WTC11 (cell line): ENCODE measurements around the gene RSU1. TPM values are rescaled to one million over a fixed set of nuclear protein-coding genes. Genes with fewer than 3 reads are reported as not detected.

ENCODE experiments used
- ATAC-seq: fragments of 200-7000 bp; cut with Tn5 transposase; 2 replicates; pipeline ENCODE4 v1.10.0; 2021; ENCODE audit warnings: mild to moderate bottlenecking, moderate library complexity
- CTCF ChIA-PET: fragments of 300-600 bp; sonication (Branson Sonifier 250); formaldehyde crosslinking; loops from one replicate; lab custom pipeline; 2021; ENCODE audit warnings: antibody characterized with exemption; lab: Charles Lee
- POLR2A ChIA-PET: fragments of 350-600 bp; sonication (Branson Sonifier 250); formaldehyde crosslinking; loops from one replicate; lab custom pipeline; 2021; ENCODE audit warnings: antibody characterized with exemption; lab: Charles Lee
- DNase-seq: peaks from one replicate; pipeline ENCODE4 v3.0.0; 2021; ENCODE audit warnings: low spot score
- H3K27ac Mint-ChIP-seq: 2 replicates; pipeline ENCODE4 v1.8.0; 2021; ENCODE audit warnings: mixed read lengths
- H3K27me3 Mint-ChIP-seq: 2 replicates; pipeline ENCODE4 v1.8.0; 2021; ENCODE audit warnings: low read depth, mild to moderate bottlenecking, moderate library complexity, mixed read lengths
- H3K36me3 Mint-ChIP-seq: 2 replicates; pipeline ENCODE4 v1.8.0; 2021; ENCODE audit warnings: mixed read lengths
- H3K4me1 Mint-ChIP-seq: 2 replicates; pipeline ENCODE4 v1.8.0; 2022; ENCODE audit warnings: mixed read lengths
- H3K4me3 Mint-ChIP-seq: 2 replicates; pipeline ENCODE4 v1.8.0; 2021; ENCODE audit warnings: mild to moderate bottlenecking, moderate library complexity, mixed read lengths
- H3K9me3 Mint-ChIP-seq: 2 replicates; pipeline ENCODE4 v1.8.0; 2021; ENCODE audit warnings: mixed read lengths
- ATF1 ChIP-seq: sonication (generic); formaldehyde crosslinking; IDR thresholded peaks from 2 replicates; pipeline ENCODE4 v1.8.1; 2023; ENCODE audit warnings: mild to moderate bottlenecking, moderate library complexity, missing genetic modification reagents
- CBFB ChIP-seq: sonication (generic); formaldehyde crosslinking; IDR thresholded peaks from 2 replicates; pipeline ENCODE4 v1.8.1; 2022; ENCODE audit warnings: mild to moderate bottlenecking, low read depth, missing genetic modification reagents
- CREM ChIP-seq: sonication (generic); formaldehyde crosslinking; IDR thresholded peaks from 2 replicates; pipeline ENCODE4 v1.8.1; 2022; ENCODE audit warnings: mild to moderate bottlenecking, missing genetic modification reagents, moderate library complexity
- MYBL2 ChIP-seq: sonication (generic); formaldehyde crosslinking; IDR thresholded peaks from 2 replicates; pipeline ENCODE4 v1.8.1; 2023; ENCODE audit warnings: mild to moderate bottlenecking, moderate library complexity, missing genetic modification reagents
- NR3C1 ChIP-seq: sonication (generic); formaldehyde crosslinking; conservative IDR thresholded peaks from 2 replicates; pipeline ENCODE4 v1.8.1; 2023; ENCODE audit warnings: low read depth, mild to moderate bottlenecking, missing genetic modification reagents
- TEAD4 ChIP-seq: sonication (generic); formaldehyde crosslinking; IDR thresholded peaks from 2 replicates; pipeline ENCODE4 v1.8.0; 2022; ENCODE audit warnings: mild to moderate bottlenecking, missing genetic modification reagents
- ZNF138 ChIP-seq: sonication (generic); formaldehyde crosslinking; conservative IDR thresholded peaks from 2 replicates; pipeline ENCODE4 v1.8.1; 2022; ENCODE audit warnings: mild to moderate bottlenecking, moderate library complexity, missing genetic modification reagents
- ZNF263 ChIP-seq: sonication (generic); formaldehyde crosslinking; IDR thresholded peaks from 2 replicates; pipeline ENCODE4 v1.8.1; 2022; ENCODE audit warnings: low read depth, mild to moderate bottlenecking, moderate library complexity, missing genetic modification reagents
- total RNA-seq: library from RNA; stranded (reverse); gene quantifications from 3 replicates; pipeline ENCODE4 v1.2.3, GENCODE V29; 2021
- TF ChIP-seq, protein P1 (sequence below): sonication (generic); formaldehyde crosslinking; IDR thresholded peaks from 2 replicates; pipeline ENCODE4 v1.8.1; 2023; ENCODE audit warnings: mild to moderate bottlenecking, missing genetic modification reagents, borderline replicate concordance
- TF ChIP-seq, protein P2 (sequence below): sonication (generic); formaldehyde crosslinking; IDR thresholded peaks from 2 replicates; pipeline ENCODE4 v1.8.1; 2022; ENCODE audit warnings: low read depth, mild to moderate bottlenecking, moderate library complexity, missing genetic modification reagents, borderline replicate concordance
- TF ChIP-seq, protein P3 (sequence below): sonication (generic); formaldehyde crosslinking; IDR thresholded peaks from 2 replicates; pipeline ENCODE4 v1.8.1; 2022; ENCODE audit warnings: mild to moderate bottlenecking, moderate library complexity, missing genetic modification reagents
- TF ChIP-seq, protein P4 (sequence below): sonication (generic); formaldehyde crosslinking; IDR thresholded peaks from 2 replicates; pipeline ENCODE4 v1.8.1; 2023; ENCODE audit warnings: mild to moderate bottlenecking, moderate library complexity, missing genetic modification reagents
- TF ChIP-seq, protein P5 (sequence below): sonication (generic); formaldehyde crosslinking; IDR thresholded peaks from 2 replicates; pipeline ENCODE4 v1.8.0; 2022; ENCODE audit warnings: mild to moderate bottlenecking, missing genetic modification reagents
- TF ChIP-seq, protein P6 (sequence below): sonication (generic); formaldehyde crosslinking; IDR thresholded peaks from 2 replicates; pipeline ENCODE4 v1.8.1; 2023; ENCODE audit warnings: mild to moderate bottlenecking, missing genetic modification reagents
- TF ChIP-seq, protein P7 (sequence below): fragments of 250-450 bp; sonication (Bioruptor Pico); IDR thresholded peaks from 2 replicates; pipeline ENCODE4 v1.9.0; 2021; ENCODE audit warnings: mild to moderate bottlenecking

RSU1 gene
- total RNA-seq, 1 experiment from 2014 or later = 46.4 TPM

DNA sequence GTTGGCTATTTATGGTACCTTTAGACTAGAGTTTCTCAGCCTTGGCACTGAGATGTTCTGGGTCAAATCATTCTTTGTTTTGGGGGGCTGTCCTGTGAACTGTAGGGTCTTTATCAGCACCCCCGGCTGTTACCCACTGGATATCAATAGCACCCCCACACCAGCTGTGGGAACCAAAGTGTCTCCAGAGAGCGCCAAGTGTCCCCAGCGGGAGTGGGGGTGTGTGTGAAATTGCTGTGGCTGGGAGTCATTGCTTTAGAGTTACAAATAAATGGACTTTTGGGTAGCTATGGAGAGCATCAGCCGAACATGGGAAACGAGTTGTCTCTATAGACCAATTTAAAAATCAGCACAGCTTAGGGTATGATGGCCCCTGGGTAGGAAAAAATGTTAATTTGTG is 184.2 kb downstream of the RSU1 start:
- H3K4me1 Mint-ChIP-seq = no peaks in the 10 kb centered on the region
- H3K4me3 Mint-ChIP-seq = no peak overlapping the region
- POLR2A ChIA-PET = no interaction called here
- TF ChIP-seq MYBL2 (CRISPR knock-in tag) = no peak
- TF ChIP-seq, all 79 proteins: peak for 0
- Mint-ChIP-seq H3K27ac (no peak overlapping the region), H3K9me3 (no peaks in the 10 kb centered on the region), H3K27me3 (no peaks in the 10 kb centered on the region), H3K36me3 (no peaks in the 10 kb centered on the region)
- ATAC-seq (no peak), DNase-seq (no peak)
- CTCF ChIA-PET = interaction anchor here (0.9 kb wide), 1 partner anchor 58 kb away, joined by 3 read pairs; no protein-coding TSS in a partner anchor

DNA sequence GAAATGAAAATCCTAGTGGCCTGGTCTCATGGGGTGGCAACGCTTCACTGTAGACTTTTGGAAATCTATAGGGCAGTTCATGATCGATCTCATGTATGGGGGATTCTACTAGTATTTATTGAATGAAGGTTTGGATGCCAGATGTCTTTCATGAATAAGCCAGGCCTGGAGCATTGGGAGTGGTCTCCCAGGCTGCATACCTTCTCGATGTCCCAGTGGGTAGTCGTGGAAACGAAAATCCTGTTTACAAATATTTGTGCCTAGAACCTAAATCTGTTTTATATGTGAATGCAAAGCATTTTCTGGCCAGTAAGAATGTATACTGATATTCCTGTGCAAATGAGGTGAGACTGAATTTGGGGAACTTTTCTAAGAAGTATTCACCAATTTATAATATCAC is 190.5 kb downstream of the RSU1 start:
- CTCF ChIA-PET = no interaction called here
- 0 out of 2 replicates have a peak overlapping the region, but pooled peaks have one; percentile 78 for H3K27ac Mint-ChIP-seq
- no peaks in the 10 kb centered on the region for H3K27me3 Mint-ChIP-seq
- no peak overlapping the region for H3K4me3 Mint-ChIP-seq
- TF ChIP-seq NR3C1 (CRISPR knock-in tag) (no peak), ZNF138 (CRISPR knock-in tag) (no peak), TEAD4 (no peak), ATF1 (CRISPR knock-in tag) (no peak), CBFB (CRISPR knock-in tag) (no peak), ZNF263 (no peak), CREM (no peak), MYBL2 (CRISPR knock-in tag) (no peak)
- TF ChIP-seq, protein P1, sequence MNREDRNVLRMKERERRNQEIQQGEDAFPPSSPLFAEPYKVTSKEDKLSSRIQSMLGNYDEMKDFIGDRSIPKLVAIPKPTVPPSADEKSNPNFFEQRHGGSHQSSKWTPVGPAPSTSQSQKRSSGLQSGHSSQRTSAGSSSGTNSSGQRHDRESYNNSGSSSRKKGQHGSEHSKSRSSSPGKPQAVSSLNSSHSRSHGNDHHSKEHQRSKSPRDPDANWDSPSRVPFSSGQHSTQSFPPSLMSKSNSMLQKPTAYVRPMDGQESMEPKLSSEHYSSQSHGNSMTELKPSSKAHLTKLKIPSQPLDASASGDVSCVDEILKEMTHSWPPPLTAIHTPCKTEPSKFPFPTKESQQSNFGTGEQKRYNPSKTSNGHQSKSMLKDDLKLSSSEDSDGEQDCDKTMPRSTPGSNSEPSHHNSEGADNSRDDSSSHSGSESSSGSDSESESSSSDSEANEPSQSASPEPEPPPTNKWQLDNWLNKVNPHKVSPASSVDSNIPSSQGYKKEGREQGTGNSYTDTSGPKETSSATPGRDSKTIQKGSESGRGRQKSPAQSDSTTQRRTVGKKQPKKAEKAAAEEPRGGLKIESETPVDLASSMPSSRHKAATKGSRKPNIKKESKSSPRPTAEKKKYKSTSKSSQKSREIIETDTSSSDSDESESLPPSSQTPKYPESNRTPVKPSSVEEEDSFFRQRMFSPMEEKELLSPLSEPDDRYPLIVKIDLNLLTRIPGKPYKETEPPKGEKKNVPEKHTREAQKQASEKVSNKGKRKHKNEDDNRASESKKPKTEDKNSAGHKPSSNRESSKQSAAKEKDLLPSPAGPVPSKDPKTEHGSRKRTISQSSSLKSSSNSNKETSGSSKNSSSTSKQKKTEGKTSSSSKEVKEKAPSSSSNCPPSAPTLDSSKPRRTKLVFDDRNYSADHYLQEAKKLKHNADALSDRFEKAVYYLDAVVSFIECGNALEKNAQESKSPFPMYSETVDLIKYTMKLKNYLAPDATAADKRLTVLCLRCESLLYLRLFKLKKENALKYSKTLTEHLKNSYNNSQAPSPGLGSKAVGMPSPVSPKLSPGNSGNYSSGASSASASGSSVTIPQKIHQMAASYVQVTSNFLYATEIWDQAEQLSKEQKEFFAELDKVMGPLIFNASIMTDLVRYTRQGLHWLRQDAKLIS = no peak
- TF ChIP-seq, protein P2, sequence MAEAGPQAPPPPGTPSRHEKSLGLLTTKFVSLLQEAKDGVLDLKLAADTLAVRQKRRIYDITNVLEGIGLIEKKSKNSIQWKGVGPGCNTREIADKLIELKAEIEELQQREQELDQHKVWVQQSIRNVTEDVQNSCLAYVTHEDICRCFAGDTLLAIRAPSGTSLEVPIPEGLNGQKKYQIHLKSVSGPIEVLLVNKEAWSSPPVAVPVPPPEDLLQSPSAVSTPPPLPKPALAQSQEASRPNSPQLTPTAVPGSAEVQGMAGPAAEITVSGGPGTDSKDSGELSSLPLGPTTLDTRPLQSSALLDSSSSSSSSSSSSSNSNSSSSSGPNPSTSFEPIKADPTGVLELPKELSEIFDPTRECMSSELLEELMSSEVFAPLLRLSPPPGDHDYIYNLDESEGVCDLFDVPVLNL (CRISPR knock-in tag) = no peak
- TF ChIP-seq, protein P3, sequence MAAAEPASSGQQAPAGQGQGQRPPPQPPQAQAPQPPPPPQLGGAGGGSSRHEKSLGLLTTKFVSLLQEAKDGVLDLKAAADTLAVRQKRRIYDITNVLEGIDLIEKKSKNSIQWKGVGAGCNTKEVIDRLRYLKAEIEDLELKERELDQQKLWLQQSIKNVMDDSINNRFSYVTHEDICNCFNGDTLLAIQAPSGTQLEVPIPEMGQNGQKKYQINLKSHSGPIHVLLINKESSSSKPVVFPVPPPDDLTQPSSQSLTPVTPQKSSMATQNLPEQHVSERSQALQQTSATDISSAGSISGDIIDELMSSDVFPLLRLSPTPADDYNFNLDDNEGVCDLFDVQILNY = no peak
- TF ChIP-seq, protein P4, sequence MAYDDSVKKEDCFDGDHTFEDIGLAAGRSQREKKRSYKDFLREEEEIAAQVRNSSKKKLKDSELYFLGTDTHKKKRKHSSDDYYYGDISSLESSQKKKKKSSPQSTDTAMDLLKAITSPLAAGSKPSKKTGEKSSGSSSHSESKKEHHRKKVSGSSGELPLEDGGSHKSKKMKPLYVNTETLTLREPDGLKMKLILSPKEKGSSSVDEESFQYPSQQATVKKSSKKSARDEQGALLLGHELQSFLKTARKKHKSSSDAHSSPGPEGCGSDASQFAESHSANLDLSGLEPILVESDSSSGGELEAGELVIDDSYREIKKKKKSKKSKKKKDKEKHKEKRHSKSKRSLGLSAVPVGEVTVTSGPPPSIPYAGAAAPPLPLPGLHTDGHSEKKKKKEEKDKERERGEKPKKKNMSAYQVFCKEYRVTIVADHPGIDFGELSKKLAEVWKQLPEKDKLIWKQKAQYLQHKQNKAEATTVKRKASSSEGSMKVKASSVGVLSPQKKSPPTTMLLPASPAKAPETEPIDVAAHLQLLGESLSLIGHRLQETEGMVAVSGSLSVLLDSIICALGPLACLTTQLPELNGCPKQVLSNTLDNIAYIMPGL (CRISPR knock-in tag) = no peak
- TF ChIP-seq, protein P5, sequence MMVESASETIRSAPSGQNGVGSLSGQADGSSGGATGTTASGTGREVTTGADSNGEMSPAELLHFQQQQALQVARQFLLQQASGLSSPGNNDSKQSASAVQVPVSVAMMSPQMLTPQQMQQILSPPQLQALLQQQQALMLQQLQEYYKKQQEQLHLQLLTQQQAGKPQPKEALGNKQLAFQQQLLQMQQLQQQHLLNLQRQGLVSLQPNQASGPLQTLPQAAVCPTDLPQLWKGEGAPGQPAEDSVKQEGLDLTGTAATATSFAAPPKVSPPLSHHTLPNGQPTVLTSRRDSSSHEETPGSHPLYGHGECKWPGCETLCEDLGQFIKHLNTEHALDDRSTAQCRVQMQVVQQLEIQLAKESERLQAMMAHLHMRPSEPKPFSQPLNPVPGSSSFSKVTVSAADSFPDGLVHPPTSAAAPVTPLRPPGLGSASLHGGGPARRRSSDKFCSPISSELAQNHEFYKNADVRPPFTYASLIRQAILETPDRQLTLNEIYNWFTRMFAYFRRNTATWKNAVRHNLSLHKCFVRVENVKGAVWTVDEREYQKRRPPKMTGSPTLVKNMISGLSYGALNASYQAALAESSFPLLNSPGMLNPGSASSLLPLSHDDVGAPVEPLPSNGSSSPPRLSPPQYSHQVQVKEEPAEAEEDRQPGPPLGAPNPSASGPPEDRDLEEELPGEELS (CRISPR knock-in tag) = no peak
- TF ChIP-seq, protein P6, sequence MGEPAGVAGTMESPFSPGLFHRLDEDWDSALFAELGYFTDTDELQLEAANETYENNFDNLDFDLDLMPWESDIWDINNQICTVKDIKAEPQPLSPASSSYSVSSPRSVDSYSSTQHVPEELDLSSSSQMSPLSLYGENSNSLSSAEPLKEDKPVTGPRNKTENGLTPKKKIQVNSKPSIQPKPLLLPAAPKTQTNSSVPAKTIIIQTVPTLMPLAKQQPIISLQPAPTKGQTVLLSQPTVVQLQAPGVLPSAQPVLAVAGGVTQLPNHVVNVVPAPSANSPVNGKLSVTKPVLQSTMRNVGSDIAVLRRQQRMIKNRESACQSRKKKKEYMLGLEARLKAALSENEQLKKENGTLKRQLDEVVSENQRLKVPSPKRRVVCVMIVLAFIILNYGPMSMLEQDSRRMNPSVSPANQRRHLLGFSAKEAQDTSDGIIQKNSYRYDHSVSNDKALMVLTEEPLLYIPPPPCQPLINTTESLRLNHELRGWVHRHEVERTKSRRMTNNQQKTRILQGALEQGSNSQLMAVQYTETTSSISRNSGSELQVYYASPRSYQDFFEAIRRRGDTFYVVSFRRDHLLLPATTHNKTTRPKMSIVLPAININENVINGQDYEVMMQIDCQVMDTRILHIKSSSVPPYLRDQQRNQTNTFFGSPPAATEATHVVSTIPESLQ (CRISPR knock-in tag) = no peak
- TF ChIP-seq, protein P7, sequence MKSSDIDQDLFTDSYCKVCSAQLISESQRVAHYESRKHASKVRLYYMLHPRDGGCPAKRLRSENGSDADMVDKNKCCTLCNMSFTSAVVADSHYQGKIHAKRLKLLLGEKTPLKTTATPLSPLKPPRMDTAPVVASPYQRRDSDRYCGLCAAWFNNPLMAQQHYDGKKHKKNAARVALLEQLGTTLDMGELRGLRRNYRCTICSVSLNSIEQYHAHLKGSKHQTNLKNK (CRISPR knock-in tag) = no peak
- ATAC-seq = peak; percentile 72
- 0 out of 2 replicates have a peak, but pooled peaks cover 7% of the 10 kb centered on the region for H3K9me3 Mint-ChIP-seq
- peaks cover 9% of the 10 kb centered on the region for H3K4me1 Mint-ChIP-seq
- DNase-seq = peak; percentile 17
- no peaks in the 10 kb centered on the region for H3K36me3 Mint-ChIP-seq
- POLR2A ChIA-PET = no interaction called here
